ENCODE results near the gene MRM2. TPM values are rescaled to one million over a fixed set of nuclear protein-coding genes. Genes with fewer than 3 reads are reported as not detected.

MRM2 gene
- total and polyA plus RNA-seq, 2 experiments from 2014 or later = 14.8 to 31.3 TPM

GRCh38 chr7:2224934-2225333, 17.1 kb downstream of the MRM2 start:
- Histone ChIP-seq H3K4me2 (no peak overlapping the region), H3K9me3 (ENCODE audit: low read depth) (no peaks in the 10 kb centered on the region), H2AFZ (no peak overlapping the region), H3K4me3 (no peak overlapping the region), H3K9me2 (replicated peaks; ENCODE audit: insufficient read depth) (no peaks in the 10 kb centered on the region), H4K20me1 (ENCODE audit: insufficient read depth, poor library complexity, severe bottlenecking) (no peaks in the 10 kb centered on the region), H3K79me2 (peaks cover 9% of the 10 kb centered on the region), H3K36me3 (replicated peaks; ENCODE audit: insufficient read depth, low read depth) (no peaks in the 10 kb centered on the region), H3K27me3 (no peaks in the 10 kb centered on the region), H3K27ac (no peak overlapping the region), H3K4me1 (ENCODE audit: insufficient read depth) (no peaks in the 10 kb centered on the region)
- DNase-seq (ENCODE audit: low spot score) = no peak
- TF ChIP-seq EZH2 (IDR thresholded peaks at IDR 0.05; ENCODE audit: borderline replicate concordance) (no peak), EZH2phosphoT487 (IDR thresholded peaks at IDR 0.05; ENCODE audit: low read depth, severe bottlenecking, unreplicated experiment) (no peak)
- TF ChIP-seq, protein P1, sequence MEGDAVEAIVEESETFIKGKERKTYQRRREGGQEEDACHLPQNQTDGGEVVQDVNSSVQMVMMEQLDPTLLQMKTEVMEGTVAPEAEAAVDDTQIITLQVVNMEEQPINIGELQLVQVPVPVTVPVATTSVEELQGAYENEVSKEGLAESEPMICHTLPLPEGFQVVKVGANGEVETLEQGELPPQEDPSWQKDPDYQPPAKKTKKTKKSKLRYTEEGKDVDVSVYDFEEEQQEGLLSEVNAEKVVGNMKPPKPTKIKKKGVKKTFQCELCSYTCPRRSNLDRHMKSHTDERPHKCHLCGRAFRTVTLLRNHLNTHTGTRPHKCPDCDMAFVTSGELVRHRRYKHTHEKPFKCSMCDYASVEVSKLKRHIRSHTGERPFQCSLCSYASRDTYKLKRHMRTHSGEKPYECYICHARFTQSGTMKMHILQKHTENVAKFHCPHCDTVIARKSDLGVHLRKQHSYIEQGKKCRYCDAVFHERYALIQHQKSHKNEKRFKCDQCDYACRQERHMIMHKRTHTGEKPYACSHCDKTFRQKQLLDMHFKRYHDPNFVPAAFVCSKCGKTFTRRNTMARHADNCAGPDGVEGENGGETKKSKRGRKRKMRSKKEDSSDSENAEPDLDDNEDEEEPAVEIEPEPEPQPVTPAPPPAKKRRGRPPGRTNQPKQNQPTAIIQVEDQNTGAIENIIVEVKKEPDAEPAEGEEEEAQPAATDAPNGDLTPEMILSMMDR (IDR thresholded peaks at IDR 0.05; ENCODE audit: poor library complexity) = no peak
- 80% methylated on average over 4 of the region's 4 CpGs for WGBS (ENCODE audit: low lambda C conversion rate, missing lambda C conversion rate)

DNA sequence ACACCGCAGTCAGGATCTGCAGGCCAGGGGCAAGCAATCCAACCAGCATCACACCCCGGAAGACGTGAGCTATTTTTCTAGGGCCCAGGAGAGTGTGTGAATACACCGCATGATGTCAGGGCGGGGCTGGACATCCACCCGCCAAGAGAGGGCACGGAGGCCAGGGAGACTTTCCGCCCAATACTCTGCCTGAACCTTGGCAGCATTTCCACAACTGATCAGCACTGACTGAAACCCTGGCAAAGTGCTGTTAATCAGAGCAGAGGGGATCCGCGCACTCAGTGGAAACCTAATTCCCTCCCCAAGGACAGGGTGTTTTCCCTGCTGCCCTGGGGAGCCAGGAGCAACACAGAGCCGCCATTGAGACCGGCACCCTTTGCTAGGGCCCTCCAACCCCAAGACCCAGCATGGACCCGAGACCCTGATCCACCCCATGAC, 17.5 kb downstream of the MRM2 start:
- no peaks in the 10 kb centered on the region for H3K27me3 ChIP-seq
- H3K9me2 ChIP-seq (replicated peaks; ENCODE audit: insufficient read depth) = no peaks in the 10 kb centered on the region
- DNase-seq (ENCODE audit: low spot score) = no peak
- no peaks in the 10 kb centered on the region for H3K9me3 ChIP-seq (ENCODE audit: low read depth)
- no peak overlapping the region for H2AFZ ChIP-seq
- H3K27ac ChIP-seq = no peak overlapping the region
- no peak overlapping the region for H3K4me3 ChIP-seq
- H3K4me1 ChIP-seq (ENCODE audit: insufficient read depth) = no peaks in the 10 kb centered on the region
- H3K4me2 ChIP-seq = no peak overlapping the region
- no peaks in the 10 kb centered on the region for H3K36me3 ChIP-seq (replicated peaks; ENCODE audit: insufficient read depth, low read depth)
- no peaks in the 10 kb centered on the region for H4K20me1 ChIP-seq (ENCODE audit: insufficient read depth, poor library complexity, severe bottlenecking)
- peaks cover 4% of the 10 kb centered on the region for H3K79me2 ChIP-seq
- WGBS (ENCODE audit: low lambda C conversion rate, missing lambda C conversion rate) = 97% methylated on average over 13 of the region's 13 CpGs
- no peak for TF ChIP-seq EZH2phosphoT487 (IDR thresholded peaks at IDR 0.05; ENCODE audit: low read depth, severe bottlenecking, unreplicated experiment)
- TF ChIP-seq, protein P1 (IDR thresholded peaks at IDR 0.05; ENCODE audit: poor library complexity) = no peak
- TF ChIP-seq EZH2 (IDR thresholded peaks at IDR 0.05; ENCODE audit: borderline replicate concordance) = no peak

- 97% methylated on average over 17 of the region's 17 CpGs for WGBS (ENCODE audit: low lambda C conversion rate, missing lambda C conversion rate)
- no peak for DNase-seq (ENCODE audit: low spot score)
These were observed 18.7 kb downstream of the MRM2 start for GRCh38 chr7:2223321-2223720.

More at GRCh38 chr7:2223321-2223720, 18.7 kb downstream of the MRM2 start:
- no peak overlapping the region for H3K4me2 ChIP-seq
- no peaks in the 10 kb centered on the region for H3K27me3 ChIP-seq
- TF ChIP-seq EZH2 (IDR thresholded peaks at IDR 0.05; ENCODE audit: borderline replicate concordance) = no peak
- TF ChIP-seq, protein P1 (IDR thresholded peaks at IDR 0.05; ENCODE audit: poor library complexity) = no peak
- no peak for TF ChIP-seq EZH2phosphoT487 (IDR thresholded peaks at IDR 0.05; ENCODE audit: low read depth, severe bottlenecking, unreplicated experiment)
- no peak overlapping the region for H2AFZ ChIP-seq
- no peaks in the 10 kb centered on the region for H3K36me3 ChIP-seq (replicated peaks; ENCODE audit: insufficient read depth, low read depth)
- H4K20me1 ChIP-seq (ENCODE audit: insufficient read depth, poor library complexity, severe bottlenecking) = no peaks in the 10 kb centered on the region
- H3K27ac ChIP-seq = no peak overlapping the region
- no peak overlapping the region for H3K4me3 ChIP-seq
- no peaks in the 10 kb centered on the region for H3K79me2 ChIP-seq
- H3K4me1 ChIP-seq (ENCODE audit: insufficient read depth) = no peaks in the 10 kb centered on the region
- H3K9me2 ChIP-seq (replicated peaks; ENCODE audit: insufficient read depth) = no peaks in the 10 kb centered on the region
- H3K9me3 ChIP-seq (ENCODE audit: low read depth) = no peaks in the 10 kb centered on the region

Measured in hepatocyte (in vitro differentiated cells).